K562 (cell line): ENCODE data around the gene RABL3. TPM values are rescaled to one million over a fixed set of nuclear protein-coding genes. Genes with fewer than 3 reads are reported as not detected.

Experiments
- ADNP ChIP-seq: fragments of 200-800 bp; sonication (Bioruptor generic); IDR thresholded peaks from 2 replicates; pipeline ENCODE4 v1.6.1; 2016; ENCODE audit warnings: missing genetic modification characterization, missing compliant biosample characterization
- CHD4 ChIP-seq: fragments of 200-600 bp; sonication (generic); IDR thresholded peaks from 3 replicates; pipeline ENCODE4 v1.6.1; 2012; ENCODE audit warnings: low read depth, mild to moderate bottlenecking, mixed read lengths, low read length, inconsistent platforms; ENCODE audit not compliant: insufficient read depth, insufficient replicate concordance, poor library complexity, severe bottlenecking
- CREBBP ChIP-seq: IDR thresholded peaks from one replicate; pipeline ENCODE4 v1.6.1; 2012; ENCODE audit warnings: low read depth, mild to moderate bottlenecking, control low read depth, inconsistent platforms, low read length
- ELF2 ChIP-seq: fragments of 250-450 bp; sonication (Bioruptor Pico); IDR thresholded peaks from 2 replicates; pipeline ENCODE4 v1.5.0; 2021; ENCODE audit warnings: mild to moderate bottlenecking
- GABPB2 ChIP-seq: fragments of 250-450 bp; sonication (Bioruptor Pico); conservative IDR thresholded peaks from 2 replicates; pipeline ENCODE4 v1.5.1; 2021; ENCODE audit warnings: mild to moderate bottlenecking
- HNRNPH1 ChIP-seq: fragments of 200-400 bp; formaldehyde crosslinking; optimal IDR thresholded peaks from 2 replicates; pipeline ENCODE3; 2017; ENCODE audit warnings: low read depth, mild to moderate bottlenecking, low read length, moderate library complexity
- LCOR ChIP-seq: sonication (generic); formaldehyde crosslinking; IDR thresholded peaks from 2 replicates; pipeline ENCODE4 v1.8.0; 2022; ENCODE audit warnings: mild to moderate bottlenecking, missing genetic modification reagents
- MEF2D ChIP-seq: conservative IDR thresholded peaks from 2 replicates; pipeline ENCODE4 v1.6.1; 2016; ENCODE audit warnings: low read depth, missing genetic modification characterization, missing compliant biosample characterization
- PCBP1 ChIP-seq: fragments of 200-400 bp; formaldehyde crosslinking; IDR thresholded peaks from 2 replicates; pipeline ENCODE4 v1.6.1; 2018; ENCODE audit warnings: mild to moderate bottlenecking, low read depth, low read length; ENCODE audit not compliant: poor library complexity, severe bottlenecking
- SIRT6 ChIP-seq: IDR thresholded peaks from one replicate; pipeline ENCODE4 v1.6.1; 2012; ENCODE audit warnings: low read depth, mild to moderate bottlenecking, control low read depth, inconsistent platforms, low read length, moderate library complexity
- SNRNP70 ChIP-seq: fragments of 200-400 bp; formaldehyde crosslinking; optimal IDR thresholded peaks from 2 replicates; pipeline ENCODE3; 2017; ENCODE audit warnings: low read depth, low read length
- STAT5B ChIP-seq: fragments of 250-450 bp; sonication (Bioruptor Pico); IDR thresholded peaks from 2 replicates; pipeline ENCODE4 v1.8.0; 2021; ENCODE audit warnings: mild to moderate bottlenecking, inconsistent platforms
- TAF7 ChIP-seq: fragments of 450-650 bp; IDR thresholded peaks from 2 replicates; pipeline ENCODE4 v1.6.1; 2016; ENCODE audit warnings: missing genetic modification characterization, missing compliant biosample characterization
- TARDBP ChIP-seq: fragments of 450-650 bp; IDR thresholded peaks from 2 replicates; pipeline ENCODE4 v1.6.1; 2016
- TCF7 ChIP-seq: sonication (generic); IDR thresholded peaks from 2 replicates; pipeline ENCODE4 v1.6.1; 2016; ENCODE audit warnings: antibody characterized with exemption, borderline replicate concordance
- TRIM24 ChIP-seq, 2 experiments: fragments of 450-650 bp; IDR thresholded peaks; 2 replicates each; pipeline ENCODE4 v1.6.1; 2016
- U2AF1 ChIP-seq: fragments of 200-400 bp; formaldehyde crosslinking; optimal IDR thresholded peaks from 2 replicates; pipeline ENCODE3; 2017; ENCODE audit warnings: mild to moderate bottlenecking, low read depth, low read length, moderate library complexity
- ZNF121 ChIP-seq: sonication (generic); formaldehyde crosslinking; conservative IDR thresholded peaks from 2 replicates; pipeline ENCODE4 v1.8.0; 2022; ENCODE audit warnings: missing genetic modification reagents
- ZNF253 ChIP-seq: fragments of 250-450 bp; sonication (Bioruptor Pico); conservative IDR thresholded peaks from 2 replicates; pipeline ENCODE4 v1.6.1; 2021; ENCODE audit warnings: mild to moderate bottlenecking
- ZNF695 ChIP-seq: fragments of 450-650 bp; formaldehyde crosslinking; IDR thresholded peaks from 2 replicates; pipeline ENCODE4 v1.4.0; 2020; ENCODE audit warnings: mild to moderate bottlenecking, moderate library complexity
- ZNF766 ChIP-seq: fragments of 200-800 bp; sonication (Bioruptor generic); conservative IDR thresholded peaks from 2 replicates; pipeline ENCODE4 v1.6.1; 2016; ENCODE audit warnings: missing genetic modification characterization, missing compliant biosample characterization
- polyA plus RNA-seq, 8 experiments: library from polyadenylated mRNA; depleted of rRNA in 4 of 8; stranded (reverse) in 5 of 8; unstranded in 3 of 8; fragments of >200 nt; fragmentation: Nextera tagmentation in 2 of 8; fragmentation: Illumina TruSeq in 1 of 8; extraction: Ambion mirVana in 2 of 8; extraction: Trizol in 1 of 8; gene quantifications; 2 replicates each; pipeline versions ENCODE4 v1.2.1 to v1.2.3, GENCODE V29; 2011 to 2014; ENCODE audit warnings: inconsistent platforms in 1 of 8, missing spikeins in 1 of 8
- total RNA-seq, 7 experiments: library from RNA; depleted of rRNA in 6 of 7; stranded (reverse); fragments of >200 nt in 6 of 7; fragmentation: Illumina TruSeq in 2 of 7; extraction: Trizol in 2 of 7; gene quantifications; 2 replicates each; pipeline versions ENCODE4 v1.2.1 to v1.2.3, GENCODE V29; 2011 to 2021; ENCODE audit warnings: low replicate concordance in 1 of 7
- TF ChIP-seq, protein P1 (sequence below): fragments of 250-450 bp; sonication (Bioruptor Pico); IDR thresholded peaks from 2 replicates; pipeline ENCODE4 v1.8.0; 2021; ENCODE audit warnings: mild to moderate bottlenecking, moderate library complexity
- TF ChIP-seq, protein P2 (sequence below): sonication (generic); formaldehyde crosslinking; IDR thresholded peaks from 2 replicates; pipeline ENCODE4 v1.8.0; 2022; ENCODE audit warnings: mild to moderate bottlenecking, missing genetic modification reagents, borderline replicate concordance
- TF ChIP-seq, protein P3 (sequence below), 2 experiments: fragments of 150-350 bp in 1 of 2; IDR thresholded peaks; 2 replicates each; pipeline ENCODE4 v1.6.1; 2012 to 2016; ENCODE audit warnings: low read depth in 2 of 2, low read length in 2 of 2, mild to moderate bottlenecking in 1 of 2, moderate library complexity in 1 of 2

The RABL3 gene
- total and polyA plus RNA-seq, 9 of the 15 experiments (the other 6 are each of a cell fraction or from before 2014, with no cell fraction given), result 6.5 to 30.7 (median 12.3) TPM

DNA sequence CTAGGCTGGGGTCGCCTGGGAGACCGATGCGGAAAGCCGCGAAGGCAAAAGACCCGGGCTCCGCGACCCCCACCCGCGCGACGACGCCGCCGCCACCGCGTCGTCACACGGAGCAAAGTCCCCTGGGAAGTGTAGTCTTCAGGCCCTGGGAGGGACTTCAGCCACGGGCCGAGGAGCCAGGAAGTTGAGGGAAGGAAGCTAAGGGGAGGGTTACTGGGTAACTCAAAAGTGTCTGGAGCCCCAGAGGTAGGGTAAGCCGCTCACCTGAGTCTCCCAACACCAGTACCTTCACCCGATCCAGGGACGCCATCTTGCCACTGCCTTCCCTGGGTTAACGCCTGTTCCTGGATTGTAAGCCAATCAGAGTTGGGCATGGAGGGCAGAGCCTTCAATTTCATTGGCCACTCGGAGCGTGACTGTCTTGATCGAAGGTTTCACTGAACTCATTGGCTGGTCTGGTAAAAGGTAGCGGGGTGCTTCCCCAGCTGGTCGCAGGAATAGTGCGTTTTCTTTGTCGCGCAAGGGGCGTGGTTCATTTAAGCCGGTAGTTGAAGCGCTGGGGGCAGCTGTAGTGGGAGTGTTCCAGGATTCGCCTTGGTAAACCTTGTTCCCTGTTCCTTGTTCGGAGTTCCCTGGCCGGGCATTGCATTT lies at the start of gene RABL3, which contains the start of gene GTF2E1 (continued):
- no peak for TF ChIP-seq ZNF695 (CRISPR knock-in tag)
- peak; percentile 95 for TF ChIP-seq TAF7 (tag)
- TF ChIP-seq, protein P1, sequence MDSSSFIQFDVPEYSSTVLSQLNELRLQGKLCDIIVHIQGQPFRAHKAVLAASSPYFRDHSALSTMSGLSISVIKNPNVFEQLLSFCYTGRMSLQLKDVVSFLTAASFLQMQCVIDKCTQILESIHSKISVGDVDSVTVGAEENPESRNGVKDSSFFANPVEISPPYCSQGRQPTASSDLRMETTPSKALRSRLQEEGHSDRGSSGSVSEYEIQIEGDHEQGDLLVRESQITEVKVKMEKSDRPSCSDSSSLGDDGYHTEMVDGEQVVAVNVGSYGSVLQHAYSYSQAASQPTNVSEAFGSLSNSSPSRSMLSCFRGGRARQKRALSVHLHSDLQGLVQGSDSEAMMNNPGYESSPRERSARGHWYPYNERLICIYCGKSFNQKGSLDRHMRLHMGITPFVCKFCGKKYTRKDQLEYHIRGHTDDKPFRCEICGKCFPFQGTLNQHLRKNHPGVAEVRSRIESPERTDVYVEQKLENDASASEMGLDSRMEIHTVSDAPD, result no peak
- no peak for TF ChIP-seq SNRNP70
- TF ChIP-seq TARDBP, result no peak
- no peak for TF ChIP-seq ADNP (tag)
- no peak for TF ChIP-seq CREBBP
- no peak for TF ChIP-seq U2AF1
- TF ChIP-seq ELF2 (CRISPR knock-in tag), result no peak
- no peak for TF ChIP-seq PCBP1
- no peak for TF ChIP-seq ZNF253
- no peak for TF ChIP-seq TCF7
- no peak for TF ChIP-seq GABPB2 (CRISPR knock-in tag)
- no peak for TF ChIP-seq SIRT6
- no peak for TF ChIP-seq MEF2D (tag)
- TF ChIP-seq, protein P2, sequence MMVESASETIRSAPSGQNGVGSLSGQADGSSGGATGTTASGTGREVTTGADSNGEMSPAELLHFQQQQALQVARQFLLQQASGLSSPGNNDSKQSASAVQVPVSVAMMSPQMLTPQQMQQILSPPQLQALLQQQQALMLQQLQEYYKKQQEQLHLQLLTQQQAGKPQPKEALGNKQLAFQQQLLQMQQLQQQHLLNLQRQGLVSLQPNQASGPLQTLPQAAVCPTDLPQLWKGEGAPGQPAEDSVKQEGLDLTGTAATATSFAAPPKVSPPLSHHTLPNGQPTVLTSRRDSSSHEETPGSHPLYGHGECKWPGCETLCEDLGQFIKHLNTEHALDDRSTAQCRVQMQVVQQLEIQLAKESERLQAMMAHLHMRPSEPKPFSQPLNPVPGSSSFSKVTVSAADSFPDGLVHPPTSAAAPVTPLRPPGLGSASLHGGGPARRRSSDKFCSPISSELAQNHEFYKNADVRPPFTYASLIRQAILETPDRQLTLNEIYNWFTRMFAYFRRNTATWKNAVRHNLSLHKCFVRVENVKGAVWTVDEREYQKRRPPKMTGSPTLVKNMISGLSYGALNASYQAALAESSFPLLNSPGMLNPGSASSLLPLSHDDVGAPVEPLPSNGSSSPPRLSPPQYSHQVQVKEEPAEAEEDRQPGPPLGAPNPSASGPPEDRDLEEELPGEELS (CRISPR knock-in tag), result no peak
- TF ChIP-seq HNRNPH1, result no peak
- TF ChIP-seq, protein P3, sequence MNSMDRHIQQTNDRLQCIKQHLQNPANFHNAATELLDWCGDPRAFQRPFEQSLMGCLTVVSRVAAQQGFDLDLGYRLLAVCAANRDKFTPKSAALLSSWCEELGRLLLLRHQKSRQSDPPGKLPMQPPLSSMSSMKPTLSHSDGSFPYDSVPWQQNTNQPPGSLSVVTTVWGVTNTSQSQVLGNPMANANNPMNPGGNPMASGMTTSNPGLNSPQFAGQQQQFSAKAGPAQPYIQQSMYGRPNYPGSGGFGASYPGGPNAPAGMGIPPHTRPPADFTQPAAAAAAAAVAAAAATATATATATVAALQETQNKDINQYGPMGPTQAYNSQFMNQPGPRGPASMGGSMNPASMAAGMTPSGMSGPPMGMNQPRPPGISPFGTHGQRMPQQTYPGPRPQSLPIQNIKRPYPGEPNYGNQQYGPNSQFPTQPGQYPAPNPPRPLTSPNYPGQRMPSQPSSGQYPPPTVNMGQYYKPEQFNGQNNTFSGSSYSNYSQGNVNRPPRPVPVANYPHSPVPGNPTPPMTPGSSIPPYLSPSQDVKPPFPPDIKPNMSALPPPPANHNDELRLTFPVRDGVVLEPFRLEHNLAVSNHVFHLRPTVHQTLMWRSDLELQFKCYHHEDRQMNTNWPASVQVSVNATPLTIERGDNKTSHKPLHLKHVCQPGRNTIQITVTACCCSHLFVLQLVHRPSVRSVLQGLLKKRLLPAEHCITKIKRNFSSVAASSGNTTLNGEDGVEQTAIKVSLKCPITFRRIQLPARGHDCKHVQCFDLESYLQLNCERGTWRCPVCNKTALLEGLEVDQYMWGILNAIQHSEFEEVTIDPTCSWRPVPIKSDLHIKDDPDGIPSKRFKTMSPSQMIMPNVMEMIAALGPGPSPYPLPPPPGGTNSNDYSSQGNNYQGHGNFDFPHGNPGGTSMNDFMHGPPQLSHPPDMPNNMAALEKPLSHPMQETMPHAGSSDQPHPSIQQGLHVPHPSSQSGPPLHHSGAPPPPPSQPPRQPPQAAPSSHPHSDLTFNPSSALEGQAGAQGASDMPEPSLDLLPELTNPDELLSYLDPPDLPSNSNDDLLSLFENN (IDR thresholded peaks at IDR 0.05; ENCODE audit: low read depth in 2 of 2, low read length in 2 of 2), result no peak
- no peak for TF ChIP-seq STAT5B (CRISPR knock-in tag)
- no peak for TF ChIP-seq ZNF766 (CRISPR knock-in tag)
- no peak for TF ChIP-seq CHD4
- no peak for TF ChIP-seq LCOR
- no peak for TF ChIP-seq ZNF121
- TF ChIP-seq TRIM24 (IDR thresholded peaks at IDR 0.05), result no peak
